Liver (tissue), 3 donors: ENCODE data around the gene SLC38A3.

Experiments
- CTCF ChIP-seq: fragments of 150-350 bp; IDR thresholded peaks from 2 replicates; pipeline ENCODE4 v1.5.1; 2017; ENCODE audit warnings: improper control_type of control experiment, low read depth, low read length; ENCODE audit not compliant: missing input control
- NR2F2 ChIP-seq: IDR thresholded peaks from 2 replicates; pipeline ENCODE4 v1.6.1; 2016; ENCODE audit warnings: antibody characterized with exemption
- SP1 ChIP-seq: IDR thresholded peaks from 2 replicates; pipeline ENCODE4 v1.6.1; 2018; ENCODE audit warnings: antibody characterized with exemption, mild to moderate bottlenecking
- YY1 ChIP-seq: IDR thresholded peaks from 2 replicates; pipeline ENCODE4 v1.6.1; 2016; ENCODE audit warnings: antibody characterized with exemption, mild to moderate bottlenecking
- donor health status: healthy.
- donor health status: healthy.

GRCh38 chr3:50243543-50243895, 38.4 kb downstream of the SLC38A3 start:
- no peak for TF ChIP-seq NR2F2
- TF ChIP-seq CTCF = no peak
- no peak for TF ChIP-seq SP1
- TF ChIP-seq YY1 = no peak
